Stimulated activated CD8-positive, alpha-beta memory T cell treated with anti-CD3 and anti-CD28 coated beads, Interleukin-12 subunit alpha, Interleukin-12 subunit beta, amount 100 ng/mL, for 1 hour (primary cell): ENCODE results near the gene EVI5.

ENCODE experiments used
- DNase-seq: peaks from one replicate; pipeline ENCODE4 v3.0.0-alpha.2; 2020; ENCODE audit warnings: low read depth

EVI5 gene

DNA sequence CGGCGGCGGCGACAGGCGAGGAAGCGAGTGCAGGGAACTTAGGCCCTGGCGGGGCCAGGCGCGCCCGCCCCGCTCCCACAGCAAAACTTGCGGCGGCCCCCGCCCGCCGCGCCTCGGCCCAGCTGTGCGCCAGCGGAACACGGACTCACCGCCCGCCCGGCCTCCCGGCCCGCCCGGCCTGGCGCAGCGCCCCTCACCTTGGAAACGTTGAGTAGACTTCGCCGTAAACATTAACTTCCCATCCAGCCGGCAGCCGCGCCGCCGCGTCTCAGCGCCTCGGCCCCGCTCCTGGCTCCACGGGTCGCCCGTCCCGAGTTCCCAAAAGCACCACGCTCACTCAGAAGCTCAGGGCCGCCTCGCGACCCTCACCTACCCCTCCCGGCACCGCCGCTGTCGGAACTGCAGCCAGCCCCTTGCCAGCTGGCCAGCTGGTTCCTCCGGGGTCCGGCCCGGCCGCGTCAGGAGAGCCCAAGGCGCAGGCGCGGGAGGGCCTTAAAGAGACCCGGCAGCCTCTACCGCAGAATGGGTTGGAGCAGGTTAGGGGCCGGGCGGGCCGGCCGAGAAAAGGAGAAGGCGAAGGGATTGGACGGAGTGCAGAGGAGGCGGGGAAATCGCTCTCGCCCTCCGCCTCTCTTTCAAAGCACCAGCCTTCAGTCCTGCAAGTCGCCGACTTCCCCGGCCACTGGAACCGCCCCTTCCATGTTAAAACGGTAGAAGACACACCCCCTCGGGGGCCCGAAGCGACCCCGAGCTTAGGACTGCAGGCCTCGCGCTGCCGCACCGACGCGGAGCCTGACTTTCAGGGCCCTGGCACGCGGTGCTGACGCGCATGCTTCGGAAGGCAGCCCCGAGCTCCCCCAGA lies at the start of gene EVI5:
Gene EVI5, minus strand, starts transcription at position 470 of the 862 bp plus-strand sequence. CDS start 48,562 bp downstream, outside the sequence.
- DNase-seq: peak; percentile 12

DNA sequence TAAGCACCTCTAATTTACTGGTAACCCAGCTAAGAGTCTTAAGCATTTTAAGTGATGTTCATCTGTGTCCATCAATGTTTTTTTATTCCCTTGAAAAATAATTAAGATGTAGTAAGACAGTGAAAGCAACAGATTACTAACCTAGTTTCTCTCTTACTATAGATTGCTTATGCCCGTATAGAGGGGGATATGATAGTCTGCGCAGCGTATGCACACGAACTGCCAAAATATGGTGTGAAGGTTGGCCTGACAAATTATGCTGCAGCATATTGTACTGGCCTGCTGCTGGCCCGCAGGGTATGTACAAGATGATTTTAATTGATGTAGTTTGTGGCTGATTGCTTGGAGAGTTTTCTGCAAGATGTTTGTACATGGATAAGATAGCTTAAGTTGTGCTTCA lies 49.7 kb upstream of the EVI5 start:
- DNase-seq: no peak

GRCh38 chr1:92833840-92834239 lies 48.9 kb upstream of the EVI5 start:
- DNase-seq: no peak

- no peak for DNase-seq
Measured at GRCh38 chr1:92832537-92833114, 47.7 kb upstream of the EVI5 start.

DNA sequence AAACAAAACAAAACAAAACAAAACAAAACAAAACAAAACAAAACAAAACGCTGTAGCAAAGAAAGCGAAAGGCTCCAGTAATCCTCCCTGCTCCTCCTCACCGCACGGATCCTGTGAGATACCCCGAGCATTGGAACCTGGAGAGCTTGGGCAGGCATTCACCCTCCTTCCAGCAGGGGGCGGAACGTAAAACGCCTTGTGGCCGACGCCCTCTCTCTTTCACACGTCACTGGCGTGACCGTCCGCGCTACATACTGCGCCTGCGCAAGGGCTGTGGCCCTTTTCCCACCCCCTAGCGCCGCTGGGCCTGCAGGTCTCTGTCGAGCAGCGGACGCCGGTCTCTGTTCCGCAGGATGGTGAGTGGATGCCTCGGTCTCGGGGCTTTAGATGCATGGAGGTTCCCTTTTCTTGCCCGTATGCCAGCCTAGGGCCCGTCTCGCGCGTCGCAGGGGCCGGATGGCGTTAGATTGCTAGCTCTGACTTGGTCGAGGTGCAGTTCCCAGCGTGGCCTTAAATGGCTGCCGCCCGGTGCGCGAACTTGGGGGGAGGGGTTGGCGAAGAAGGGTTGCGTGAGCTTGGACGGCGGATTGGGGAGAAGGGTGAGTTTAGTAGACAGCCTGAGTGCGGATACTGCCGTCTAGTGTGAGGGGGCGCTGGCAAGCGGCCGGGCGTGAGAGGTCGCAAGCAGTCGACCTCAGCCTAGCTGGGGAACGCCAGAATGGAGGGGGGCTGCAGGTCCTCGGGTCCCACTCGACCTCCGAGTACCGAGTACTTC lies 47.0 kb upstream of the EVI5 start, which contains the start of gene RPL5:
Gene RPL5, plus strand, starts transcription at position 279 of the 775 bp plus-strand sequence. Its CDS starts 75 bp downstream, at position 354.
- peak; percentile 97 for DNase-seq

DNA sequence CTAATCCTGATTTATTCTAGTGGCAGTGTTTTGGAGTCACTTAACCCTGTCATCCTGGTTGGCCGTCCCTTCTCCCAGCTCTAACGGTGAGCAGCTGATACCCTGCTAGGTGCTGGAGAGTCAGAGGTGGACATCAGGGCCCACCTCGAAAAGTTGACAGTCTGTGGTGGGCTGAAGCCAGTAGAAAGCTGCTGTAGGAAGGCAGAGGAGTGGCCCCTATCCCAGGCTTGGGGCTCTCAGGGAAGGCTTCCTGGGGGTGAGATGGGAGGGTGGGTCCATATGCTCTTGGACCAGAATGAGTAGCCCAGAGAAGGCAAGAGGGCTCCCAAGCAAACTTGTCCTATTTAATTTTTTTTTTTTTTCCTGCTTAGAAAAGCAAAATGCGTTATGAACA lies 46.5 kb upstream of the EVI5 start:
- no peak for DNase-seq

DNA sequence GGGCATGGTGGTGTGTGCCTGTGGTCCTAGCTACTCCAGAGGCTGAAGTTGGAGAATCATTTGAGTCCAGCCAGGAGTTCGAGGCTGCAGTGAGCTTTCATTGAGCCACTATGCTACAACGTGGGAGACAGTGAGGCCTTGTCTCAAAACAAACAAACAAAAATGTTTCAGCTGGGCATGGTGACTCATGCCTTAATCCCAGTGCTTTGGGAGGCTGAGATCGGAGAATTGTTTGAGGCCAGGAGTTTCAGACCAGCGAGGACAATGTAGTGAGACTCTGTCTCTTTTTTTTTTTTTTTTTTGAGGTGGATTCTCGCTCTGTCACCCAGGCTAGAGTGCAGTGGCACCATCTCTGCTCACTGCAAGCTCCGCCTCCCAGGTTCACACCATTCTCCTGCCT lies 41.9 kb upstream of the EVI5 start:
- DNase-seq: no peak

DNA sequence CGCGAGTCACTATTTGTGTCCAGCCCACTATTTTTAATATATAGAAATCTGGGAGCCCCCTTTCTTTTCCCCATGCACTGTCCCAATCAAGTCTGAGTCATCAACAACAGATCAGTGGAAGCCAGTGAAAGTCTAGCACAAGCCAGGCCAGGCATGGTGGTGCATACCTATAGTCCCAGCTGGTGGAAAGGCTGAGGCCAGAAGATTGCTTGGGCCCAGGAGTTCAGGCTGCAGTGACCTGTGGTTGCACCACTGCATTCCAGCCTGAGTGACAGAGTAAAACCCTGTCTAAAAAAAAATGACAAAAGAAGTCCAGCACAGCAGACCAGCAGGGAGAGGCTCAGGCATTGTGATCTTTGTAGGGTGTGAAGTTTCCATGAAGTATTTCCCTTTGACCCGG lies 38.0 kb upstream of the EVI5 start:
- DNase-seq: no peak

GRCh38 chr1:92820551-92820950 lies 35.6 kb upstream of the EVI5 start:
- DNase-seq: no peak

GRCh38 chr1:92820024-92820423 lies 35.1 kb upstream of the EVI5 start:
- DNase-seq: no peak

DNA sequence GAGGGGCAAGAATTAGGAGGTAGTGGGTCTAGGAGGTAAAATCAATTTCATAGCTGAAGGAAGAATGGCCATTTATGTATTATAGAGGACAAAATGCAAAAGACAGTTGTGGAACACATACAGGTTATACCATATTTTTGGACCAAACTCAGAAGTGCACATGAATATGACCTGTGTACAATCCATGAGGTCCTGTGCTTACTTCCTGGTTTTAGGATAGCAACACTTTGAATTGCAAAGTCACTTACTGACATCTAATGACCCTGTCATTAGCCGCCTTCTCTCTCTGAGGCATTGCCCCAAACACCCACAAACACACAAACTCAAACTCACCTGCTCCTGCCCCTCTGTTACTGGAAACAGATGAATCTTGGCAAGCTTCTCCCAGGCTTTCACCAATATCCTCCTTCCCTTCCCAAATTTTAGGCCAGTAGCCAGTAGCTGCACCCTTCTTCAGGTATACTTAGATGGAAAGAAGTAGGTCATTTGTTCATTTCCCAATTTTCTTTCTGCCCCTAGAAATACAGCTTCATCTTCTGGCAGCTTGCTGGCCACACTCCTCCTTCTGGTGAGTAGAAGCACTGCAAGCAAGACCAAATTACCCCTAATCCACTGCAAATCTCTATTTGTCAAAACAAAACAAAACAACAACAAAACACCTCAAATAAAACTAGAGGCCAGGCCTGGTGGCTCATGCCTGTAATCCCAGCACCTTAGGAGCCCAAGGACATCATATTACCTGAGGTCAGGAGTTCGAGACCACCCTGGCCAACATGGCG lies 33.3 kb upstream of the EVI5 start:
- DNase-seq: no peak

DNA sequence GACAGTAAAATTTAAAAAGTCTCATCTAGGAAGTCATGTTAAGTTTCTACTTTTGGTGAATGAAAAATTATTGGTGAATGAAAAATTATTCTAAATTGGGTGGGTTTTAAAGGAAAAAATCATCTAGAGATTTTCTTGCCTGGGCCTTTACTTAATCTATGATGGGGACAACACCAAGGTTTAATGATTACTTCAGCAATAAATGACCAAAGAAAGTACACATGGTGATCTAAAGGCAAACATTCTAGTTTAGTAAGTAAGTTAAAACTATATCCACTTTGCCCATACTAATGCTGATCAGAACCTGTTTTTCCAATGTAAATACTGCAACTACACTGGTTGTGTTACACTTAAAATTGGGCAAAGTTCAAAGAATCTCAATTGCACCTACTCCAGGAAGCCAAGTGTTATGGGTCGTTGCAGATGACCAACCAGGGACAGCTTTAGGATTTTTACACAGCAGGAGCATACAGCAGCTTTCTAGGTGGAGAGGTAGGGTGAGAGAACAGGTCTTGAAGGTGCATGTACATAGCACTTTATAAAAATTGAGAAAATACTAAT lies 32.3 kb upstream of the EVI5 start:
- DNase-seq: no peak

DNA sequence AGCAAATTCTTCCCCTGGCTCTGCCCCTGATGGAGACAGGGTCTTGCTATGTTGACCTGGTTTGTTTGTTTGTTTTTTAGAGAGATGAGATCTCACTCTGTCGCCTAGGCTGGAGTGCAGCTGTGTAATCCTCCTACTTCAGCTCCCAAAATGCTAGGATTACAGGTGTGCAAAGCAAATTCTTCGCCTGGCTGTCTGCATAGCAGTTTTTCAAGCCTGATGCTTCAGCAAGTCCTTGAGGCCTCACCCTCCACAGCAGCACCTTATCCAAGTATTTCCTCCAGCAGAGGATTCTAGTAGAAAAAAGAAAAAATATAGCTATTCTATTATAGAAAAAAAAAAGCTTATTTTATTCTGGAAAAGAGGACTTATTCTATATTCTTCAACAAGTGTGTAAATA lies 31.8 kb upstream of the EVI5 start:
- DNase-seq: no peak

GRCh38 chr1:92808381-92808780 lies 23.5 kb upstream of the EVI5 start:
- no peak for DNase-seq

- DNase-seq: no peak
Measured at GRCh38 chr1:92805216-92805615, 20.3 kb upstream of the EVI5 start.

DNA sequence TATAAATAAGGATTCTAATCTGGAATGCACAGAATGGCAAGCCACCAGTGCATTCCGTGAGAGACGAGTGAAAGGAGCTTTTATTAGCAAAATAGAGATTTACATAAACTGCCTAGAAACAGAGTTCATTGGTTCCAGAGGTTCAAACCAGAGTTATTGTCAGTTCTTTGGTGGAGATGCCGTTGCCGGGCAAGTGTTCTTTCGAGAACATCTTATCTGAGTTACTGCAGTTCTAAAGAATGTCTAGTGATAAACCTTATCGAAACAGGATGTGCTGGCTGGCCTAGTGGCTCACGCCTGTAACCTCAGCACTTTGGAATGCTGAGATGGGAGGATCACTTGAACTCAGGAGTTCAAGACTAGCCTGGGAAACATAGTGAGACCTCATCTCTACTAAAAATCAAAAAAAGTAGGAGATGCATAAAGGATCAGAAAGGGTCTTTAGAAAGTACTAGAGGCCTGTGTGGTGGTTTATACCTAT lies 19.9 kb upstream of the EVI5 start:
- no peak for DNase-seq

DNA sequence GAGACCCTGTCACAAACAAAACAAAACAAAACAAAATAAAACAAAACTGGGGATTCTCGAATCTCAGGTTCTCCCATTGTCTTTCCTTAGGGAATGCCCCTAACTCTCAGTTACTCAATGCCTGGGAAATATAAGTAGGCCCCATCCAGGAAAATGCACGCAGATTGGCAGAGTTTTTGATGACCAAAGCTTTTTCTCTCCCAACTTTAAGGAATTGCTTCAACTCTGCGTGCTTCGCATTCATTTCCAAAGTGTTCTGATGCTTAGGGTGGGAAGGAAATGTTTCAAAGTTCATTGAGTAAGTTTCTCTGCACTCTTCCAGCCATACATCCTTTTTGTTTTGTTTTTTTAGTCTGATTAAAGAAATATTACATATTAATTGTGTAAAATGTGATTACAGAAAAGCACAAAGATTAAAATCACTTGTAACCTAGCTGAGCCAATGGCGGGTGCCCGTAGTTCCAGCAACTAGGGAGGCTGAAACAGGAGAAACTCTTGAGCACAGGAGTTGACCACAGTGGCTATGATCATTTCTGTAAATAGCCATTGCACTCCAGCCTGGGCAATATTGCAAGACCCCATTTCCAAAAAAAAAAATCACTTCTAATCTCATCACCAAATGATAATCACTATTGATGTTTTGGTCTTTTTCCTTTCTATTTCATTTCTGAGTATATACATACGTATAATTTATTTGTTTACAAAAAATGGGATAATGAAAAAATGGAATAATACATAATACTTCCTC lies 18.4 kb upstream of the EVI5 start:
- DNase-seq: no peak

- no peak for DNase-seq
Measured at GRCh38 chr1:92797961-92798360, 13.1 kb upstream of the EVI5 start.

DNA sequence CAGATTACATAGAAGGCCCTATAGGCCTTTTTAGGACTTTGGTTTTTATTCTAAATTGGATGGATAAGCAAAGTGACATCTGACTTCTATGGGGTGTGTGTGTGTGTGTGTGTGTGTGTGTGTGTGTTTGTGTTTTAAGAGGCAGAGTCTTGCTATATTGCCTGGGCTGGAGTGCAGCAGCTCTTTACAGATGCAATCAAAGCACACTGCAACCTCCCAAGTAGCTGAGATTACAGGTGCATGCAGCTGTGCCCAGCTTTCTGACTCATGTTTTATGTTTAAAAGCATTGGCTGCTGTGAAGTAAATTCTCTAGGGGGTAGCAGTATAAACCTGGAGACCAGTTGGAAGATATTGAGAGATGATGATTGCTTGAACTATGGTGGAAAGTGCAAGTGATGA lies 12.4 kb upstream of the EVI5 start:
- no peak for DNase-seq

- DNase-seq: no peak
Measured at GRCh38 chr1:92795166-92795565, 10.3 kb upstream of the EVI5 start.

GRCh38 chr1:92792340-92792782 lies 7.5 kb upstream of the EVI5 start:
- DNase-seq: no peak
